Osteoblast (primary cell): Measurements from ENCODE around the gene CHRM1. TPM values are rescaled to one million over a fixed set of nuclear protein-coding genes. Genes with fewer than 3 reads are reported as not detected.

Experiments
- DNase-seq: peaks from one replicate; pipeline ENCODE4 v3.0.0; 2011; ENCODE audit warnings: low spot score, mixed read lengths; ENCODE audit not compliant: insufficient read length; ENCODE audit errors: missing footprints
- H2AFZ ChIP-seq: 2 replicates; pipeline ENCODE4 v1.6.0; 2011; ENCODE audit warnings: mild to moderate bottlenecking, low read length
- H3K27ac ChIP-seq: 2 replicates; pipeline ENCODE4 v1.5.1; 2011; ENCODE audit warnings: mild to moderate bottlenecking, low read depth, low read length, moderate library complexity
- H3K27me3 ChIP-seq: 2 replicates; pipeline ENCODE4 v1.6.0; 2012; ENCODE audit warnings: mild to moderate bottlenecking, control low read depth, inconsistent platforms, low read length, moderate library complexity; ENCODE audit not compliant: insufficient read depth
- H3K36me3 ChIP-seq: 2 replicates; pipeline ENCODE4 v1.5.1; 2011; ENCODE audit warnings: mild to moderate bottlenecking, low read length, control low read depth, moderate library complexity; ENCODE audit not compliant: insufficient read depth
- H3K4me1 ChIP-seq: 2 replicates; pipeline ENCODE4 v1.5.1; 2011; ENCODE audit warnings: mild to moderate bottlenecking, low read length, control low read depth, moderate library complexity; ENCODE audit not compliant: insufficient read depth
- H3K4me2 ChIP-seq: 2 replicates; pipeline ENCODE4 v1.6.0; 2011; ENCODE audit warnings: mild to moderate bottlenecking, low read length; ENCODE audit not compliant: insufficient read depth
- H3K4me3 ChIP-seq: fragments of 200-600 bp; sonication (generic); 3 replicates; pipeline ENCODE4 v1.5.1; 2012; ENCODE audit warnings: mild to moderate bottlenecking, low read length, inconsistent platforms; ENCODE audit not compliant: insufficient read depth
- H3K79me2 ChIP-seq: 2 replicates; pipeline ENCODE4 v1.6.0; 2012; ENCODE audit warnings: mild to moderate bottlenecking, low read length, control low read depth, inconsistent platforms; ENCODE audit not compliant: insufficient read depth
- H3K9me3 ChIP-seq: 2 replicates; pipeline ENCODE4 v1.5.1; 2011; ENCODE audit warnings: low read depth, low read length, control low read depth
- H4K20me1 ChIP-seq: 2 replicates; pipeline ENCODE4 v1.6.0; 2012; ENCODE audit warnings: mild to moderate bottlenecking, low read length, control low read depth; ENCODE audit not compliant: insufficient read depth
- total RNA-seq: library from RNA; depleted of rRNA; stranded (reverse); fragments of >200 nt; gene quantifications from 2 replicates; pipeline ENCODE4 v1.2.3, GENCODE V29; 2012
- TF ChIP-seq, protein P1 (sequence below): IDR thresholded peaks from 2 replicates; pipeline ENCODE4 v1.5.1; 2011; ENCODE audit warnings: mild to moderate bottlenecking, low read depth, low read length, moderate library complexity; ENCODE audit errors: extremely low read depth

The CHRM1 gene, protein sequence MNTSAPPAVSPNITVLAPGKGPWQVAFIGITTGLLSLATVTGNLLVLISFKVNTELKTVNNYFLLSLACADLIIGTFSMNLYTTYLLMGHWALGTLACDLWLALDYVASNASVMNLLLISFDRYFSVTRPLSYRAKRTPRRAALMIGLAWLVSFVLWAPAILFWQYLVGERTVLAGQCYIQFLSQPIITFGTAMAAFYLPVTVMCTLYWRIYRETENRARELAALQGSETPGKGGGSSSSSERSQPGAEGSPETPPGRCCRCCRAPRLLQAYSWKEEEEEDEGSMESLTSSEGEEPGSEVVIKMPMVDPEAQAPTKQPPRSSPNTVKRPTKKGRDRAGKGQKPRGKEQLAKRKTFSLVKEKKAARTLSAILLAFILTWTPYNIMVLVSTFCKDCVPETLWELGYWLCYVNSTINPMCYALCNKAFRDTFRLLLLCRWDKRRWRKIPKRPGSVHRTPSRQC
- under 0.01 TPM in 1 of 2 replicates, not detected in the other for total RNA-seq

DNA sequence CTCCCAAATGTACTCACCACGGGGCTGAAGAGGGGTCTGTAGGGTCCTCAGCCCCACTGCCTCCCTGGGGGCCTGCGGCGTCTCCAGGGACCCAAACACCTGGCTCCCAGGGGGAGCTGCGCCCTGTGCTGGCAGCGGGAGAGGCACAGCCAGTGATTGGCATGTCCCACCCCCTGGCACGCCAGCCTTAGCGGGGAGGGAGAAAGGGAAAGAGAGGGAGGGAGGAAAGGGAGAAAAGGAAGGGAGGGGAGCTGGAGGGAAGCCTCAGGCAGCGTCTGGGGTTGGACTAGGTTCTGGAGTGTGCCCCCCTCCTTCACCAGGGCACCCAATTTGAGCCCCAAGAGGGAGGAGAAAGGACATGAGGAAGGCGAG is at the start of gene CHRM1:
Gene CHRM1 (minus strand): TSS at position 163 of the 372 bp plus-strand sequence. CDS start 10,263 bp downstream, outside the sequence.
- Histone ChIP-seq H3K4me3 (no peak within 1 kb of the TSS), H3K4me2 (no peak within 1 kb of the TSS), H3K4me1 (peaks cover 10% of the 10 kb centered on the region), H3K9me3 (no peaks in the 10 kb centered on the region), H3K79me2 (no peaks in the 10 kb centered on the region), H3K27ac (no peak within 1 kb of the TSS), H4K20me1 (no peaks in the 10 kb centered on the region), H2AFZ (no peak within 1 kb of the TSS), H3K27me3 (peaks cover 44% of the 10 kb centered on the region), H3K36me3 (no peaks in the 10 kb centered on the region)
- DNase-seq = no peak
- TF ChIP-seq, protein P1, sequence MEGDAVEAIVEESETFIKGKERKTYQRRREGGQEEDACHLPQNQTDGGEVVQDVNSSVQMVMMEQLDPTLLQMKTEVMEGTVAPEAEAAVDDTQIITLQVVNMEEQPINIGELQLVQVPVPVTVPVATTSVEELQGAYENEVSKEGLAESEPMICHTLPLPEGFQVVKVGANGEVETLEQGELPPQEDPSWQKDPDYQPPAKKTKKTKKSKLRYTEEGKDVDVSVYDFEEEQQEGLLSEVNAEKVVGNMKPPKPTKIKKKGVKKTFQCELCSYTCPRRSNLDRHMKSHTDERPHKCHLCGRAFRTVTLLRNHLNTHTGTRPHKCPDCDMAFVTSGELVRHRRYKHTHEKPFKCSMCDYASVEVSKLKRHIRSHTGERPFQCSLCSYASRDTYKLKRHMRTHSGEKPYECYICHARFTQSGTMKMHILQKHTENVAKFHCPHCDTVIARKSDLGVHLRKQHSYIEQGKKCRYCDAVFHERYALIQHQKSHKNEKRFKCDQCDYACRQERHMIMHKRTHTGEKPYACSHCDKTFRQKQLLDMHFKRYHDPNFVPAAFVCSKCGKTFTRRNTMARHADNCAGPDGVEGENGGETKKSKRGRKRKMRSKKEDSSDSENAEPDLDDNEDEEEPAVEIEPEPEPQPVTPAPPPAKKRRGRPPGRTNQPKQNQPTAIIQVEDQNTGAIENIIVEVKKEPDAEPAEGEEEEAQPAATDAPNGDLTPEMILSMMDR = no peak

DNA sequence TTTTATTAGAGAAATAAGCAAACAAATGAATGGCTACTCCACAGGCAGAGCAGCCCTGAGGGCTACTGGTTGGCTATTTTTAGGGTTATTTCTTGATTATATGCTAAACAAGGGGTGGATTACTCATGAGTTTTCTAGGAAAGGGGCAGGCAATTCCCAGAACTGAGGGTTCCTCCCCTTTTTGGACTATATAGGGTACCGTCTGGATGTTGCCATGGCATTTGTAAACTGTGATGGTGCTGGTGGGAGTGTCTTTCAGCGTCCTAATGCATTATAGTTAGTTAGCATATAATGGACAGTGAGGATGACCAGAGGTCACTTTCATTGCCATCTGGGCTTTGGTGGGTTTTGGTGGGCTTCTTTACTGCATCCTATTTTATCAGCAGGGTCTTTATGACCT is 44.4 kb upstream of the CHRM1 start:
- Histone ChIP-seq H3K4me1 (no peaks in the 10 kb centered on the region), H3K4me2 (no peak overlapping the region), H3K9me3 (no peaks in the 10 kb centered on the region), H3K27me3 (peaks cover 7% of the 10 kb centered on the region), H3K79me2 (no peaks in the 10 kb centered on the region), H4K20me1 (no peaks in the 10 kb centered on the region), H3K36me3 (no peaks in the 10 kb centered on the region), H3K27ac (no peak overlapping the region), H2AFZ (no peak overlapping the region), H3K4me3 (no peak overlapping the region)
- TF ChIP-seq, protein P1 = no peak
- no peak for DNase-seq

DNA sequence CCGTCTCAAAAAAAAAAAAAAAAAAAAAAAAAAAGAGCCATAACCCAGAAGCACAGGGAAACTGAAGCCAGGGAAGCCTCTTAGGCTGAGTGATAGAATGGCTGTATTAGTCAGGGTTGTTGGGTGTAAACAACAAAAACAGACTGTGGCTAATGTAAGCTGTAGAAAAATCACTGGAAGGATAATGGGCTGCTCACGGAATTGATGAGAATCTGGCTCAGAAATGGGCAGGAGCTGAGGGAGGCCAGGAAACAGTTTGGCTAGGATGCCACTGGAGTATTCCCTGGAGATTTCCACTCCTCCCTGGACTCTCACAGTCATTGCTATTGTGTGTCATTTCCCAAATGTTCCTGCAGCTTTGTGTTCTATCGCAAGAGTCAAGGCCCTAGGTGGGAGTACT is 41.2 kb upstream of the CHRM1 start:
- no peak overlapping the region for H3K27ac ChIP-seq

More for the DNA sequence above, 41.2 kb upstream of the CHRM1 start:
- H3K36me3 ChIP-seq = no peaks in the 10 kb centered on the region
- H2AFZ ChIP-seq = no peak overlapping the region
- no peaks in the 10 kb centered on the region for H3K4me1 ChIP-seq
- no peaks in the 10 kb centered on the region for H3K79me2 ChIP-seq
- H3K9me3 ChIP-seq = no peaks in the 10 kb centered on the region
- DNase-seq = no peak
- H4K20me1 ChIP-seq = no peaks in the 10 kb centered on the region
- no peaks in the 10 kb centered on the region for H3K27me3 ChIP-seq
- TF ChIP-seq, protein P1 = no peak
- no peak overlapping the region for H3K4me3 ChIP-seq
- H3K4me2 ChIP-seq = no peak overlapping the region
